ENCODE results near the gene PRMT9. TPM values are rescaled to one million over a fixed set of nuclear protein-coding genes. Genes with fewer than 3 reads are reported as not detected.

Gene PRMT9
- total and polyA plus RNA-seq, 10 of the 15 experiments (the other 5 are each of a cell fraction or from before 2014, with no cell fraction given), result 4.1 to 11.8 (median 7.6) TPM

- ChIA-PET RAD21 (ENCODE audit: unreplicated experiment) (interaction anchor here (1.0 to 4.8 kb wide), 3 partner anchors 64 to 137 kb away, joined by 4 to 50 read pairs (median 9); partner anchors contain the start of gene TMEM184C), CTCF (interaction anchor here (0.8 to 9.1 kb wide), 4 partner anchors 9 to 195 kb away, joined by 3 to 94 read pairs (median 8); no protein-coding TSS in a partner anchor), SMC1A (ENCODE audit: uncharacterized antibody, unreplicated experiment) (interaction anchor here (0.7 to 5.0 kb wide), 5 partner anchors 17 to 137 kb away, joined by 3 to 19 read pairs (median 5); partner anchors contain the start of gene PRMT9), POLR2A (interaction anchor here (1.0 to 3.8 kb wide), 3 partner anchors 9 to 50 kb away, joined by 3 to 17 read pairs (median 4); no protein-coding TSS in a partner anchor)
- no TSS peak for BruUV-seq (replicated peaks)
- H3K27ac ChIP-seq (ENCODE audit: control insufficient read depth, insufficient read depth), result no peak overlapping the region
- no peaks in the 10 kb centered on the region for H3K36me3 ChIP-seq (ENCODE audit: control insufficient read depth in 2 of 2, insufficient read depth in 2 of 2, low read length in 1 of 2)
- ATAC-seq, result no peak
- no peak for DNase-seq (ENCODE audit: low read depth, low spot score)
- H3K4me1 ChIP-seq (ENCODE audit: control insufficient read depth, insufficient read depth, low read length), result peaks cover 5% of the 10 kb centered on the region
- H3K79me2 ChIP-seq (ENCODE audit: control insufficient read depth, insufficient read depth, low read length), result peaks cover 40% of the 10 kb centered on the region
- in situ Hi-C loops (cut with MboI) (no loop called here), intact Hi-C loops (cut with micrococcal nuclease; ENCODE audit: unreplicated experiment) (loop anchor here (5.0 kb wide), 1 partner anchor 117 kb away; no protein-coding TSS in a partner anchor)
- no peak overlapping the region for H3K9ac ChIP-seq (ENCODE audit: control insufficient read depth, insufficient read depth, low read length)
- no peaks in the 10 kb centered on the region for H4K20me1 ChIP-seq (ENCODE audit: control insufficient read depth, insufficient read depth)
- H3K4me3 ChIP-seq, result no peak overlapping the region
- H3K9me3 ChIP-seq (replicated peaks; ENCODE audit: control insufficient read depth, insufficient read depth, low read length), result no peaks in the 10 kb centered on the region
- WGBS (ENCODE audit: insufficient coverage, insufficient replicate concordance, low lambda C conversion rate, missing lambda C conversion rate), result 66% methylated on average over 4 of the region's 4 CpGs
- no peak for FAIRE-seq
- H2AFZ ChIP-seq (ENCODE audit: control insufficient read depth, low read depth, low read length), result no peak overlapping the region
- TF ChIP-seq ZBED1 (IDR thresholded peaks at IDR 0.05; ENCODE audit: borderline replicate concordance) (no peak), SKIL (IDR thresholded peaks at IDR 0.05; ENCODE audit: low read depth, poor library complexity, severe bottlenecking) (no peak), HDGF (IDR thresholded peaks at IDR 0.05) (no peak), MTA3 (IDR thresholded peaks at IDR 0.05; ENCODE audit: borderline replicate concordance, low read length) (no peak), CEBPB (IDR thresholded peaks at IDR 0.05; ENCODE audit: borderline replicate concordance in 1 of 2, low read depth in 2 of 2, low read length in 2 of 2) (no peak)
- no peaks in the 10 kb centered on the region for H3K27me3 ChIP-seq (replicated peaks in 1 of 2; ENCODE audit: control insufficient read depth in 2 of 2, insufficient read depth in 2 of 2, low read length in 1 of 2)
- no peak overlapping the region for H3K4me2 ChIP-seq (ENCODE audit: control insufficient read depth, insufficient read depth)
Observed at GRCh38 chr4:147730333-147730732, 46.4 kb upstream of the PRMT9 start.

Data from GM12878 (cell line).